Loucy (cell line): ENCODE measurements around the gene ATAD3A.

Experiments used
- EZH2phosphoT487 ChIP-seq: fragments of 200-600 bp; IDR thresholded peaks from 2 replicates; pipeline ENCODE4 v1.6.1; 2018; ENCODE audit warnings: antibody characterized with exemption, mild to moderate bottlenecking, moderate library complexity, borderline replicate concordance
- TF ChIP-seq, protein P1 (sequence below): fragments of 200-600 bp; sonication (generic); conservative IDR thresholded peaks from 2 replicates; pipeline ENCODE4 v1.5.1; 2014; ENCODE audit warnings: mild to moderate bottlenecking, antibody characterized with exemption, low read length

DNA sequence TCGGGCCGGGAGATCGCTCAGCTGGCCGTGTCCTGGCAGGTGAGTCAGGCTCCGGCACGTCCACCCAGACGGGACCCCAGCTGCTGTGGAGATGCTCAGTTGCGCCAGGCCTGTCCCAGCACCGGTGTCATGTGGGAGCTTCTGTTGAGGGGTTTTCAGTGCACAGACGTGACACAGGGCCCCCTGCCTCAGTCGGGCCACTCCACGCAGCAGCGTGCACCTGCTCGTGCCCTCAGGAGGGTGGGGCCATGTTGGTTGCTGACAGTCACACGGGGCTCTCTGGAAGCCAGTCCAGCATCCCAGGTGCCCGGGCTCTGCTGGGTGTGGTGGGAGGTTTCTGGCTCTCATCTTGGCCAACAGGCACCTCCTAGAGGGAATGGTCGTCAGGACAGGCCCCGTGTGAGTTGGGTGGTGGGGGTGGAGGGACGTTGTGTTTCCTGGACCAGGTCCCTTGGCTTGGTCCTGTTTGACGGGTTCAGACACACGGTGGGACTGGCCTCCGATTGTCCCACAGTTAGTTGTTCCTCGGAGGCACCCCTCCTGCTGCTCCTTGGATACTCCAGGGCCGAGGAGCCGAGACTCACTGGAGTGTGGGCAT lies 21.2 kb upstream of the ATAD3A start:
- TF ChIP-seq, protein P1, sequence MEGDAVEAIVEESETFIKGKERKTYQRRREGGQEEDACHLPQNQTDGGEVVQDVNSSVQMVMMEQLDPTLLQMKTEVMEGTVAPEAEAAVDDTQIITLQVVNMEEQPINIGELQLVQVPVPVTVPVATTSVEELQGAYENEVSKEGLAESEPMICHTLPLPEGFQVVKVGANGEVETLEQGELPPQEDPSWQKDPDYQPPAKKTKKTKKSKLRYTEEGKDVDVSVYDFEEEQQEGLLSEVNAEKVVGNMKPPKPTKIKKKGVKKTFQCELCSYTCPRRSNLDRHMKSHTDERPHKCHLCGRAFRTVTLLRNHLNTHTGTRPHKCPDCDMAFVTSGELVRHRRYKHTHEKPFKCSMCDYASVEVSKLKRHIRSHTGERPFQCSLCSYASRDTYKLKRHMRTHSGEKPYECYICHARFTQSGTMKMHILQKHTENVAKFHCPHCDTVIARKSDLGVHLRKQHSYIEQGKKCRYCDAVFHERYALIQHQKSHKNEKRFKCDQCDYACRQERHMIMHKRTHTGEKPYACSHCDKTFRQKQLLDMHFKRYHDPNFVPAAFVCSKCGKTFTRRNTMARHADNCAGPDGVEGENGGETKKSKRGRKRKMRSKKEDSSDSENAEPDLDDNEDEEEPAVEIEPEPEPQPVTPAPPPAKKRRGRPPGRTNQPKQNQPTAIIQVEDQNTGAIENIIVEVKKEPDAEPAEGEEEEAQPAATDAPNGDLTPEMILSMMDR: no peak
- TF ChIP-seq EZH2phosphoT487: no peak
